SK-N-SH (cell line): ENCODE data around the gene UTS2. TPM values are rescaled to one million over a fixed set of nuclear protein-coding genes. Genes with fewer than 3 reads are reported as not detected.

Experiments used
- CTCF ChIA-PET: fragments of 300-600, 350-600 bp; formaldehyde crosslinking; extraction: SDS; loops from one replicate; lab custom pipeline; 2021; lab: Yijun Ruan, JAX
- POLR2A ChIA-PET: fragments of 350-600 bp; sonication (Branson Sonifier 250); formaldehyde crosslinking; extraction: SDS; loops from one replicate; lab custom pipeline; 2020; ENCODE audit warnings: antibody characterized with exemption, inconsistent platforms; lab: Yijun Ruan, JAX
- DNase-seq: peaks from one replicate; pipeline ENCODE4 v3.0.0; 2012
- H2AFZ ChIP-seq: fragments of 200-600 bp; sonication (generic); 2 replicates; pipeline ENCODE4 v1.8.1; 2016; ENCODE audit warnings: antibody characterized with exemption, mild to moderate bottlenecking, low read depth
- H3F3A ChIP-seq: fragments of 200-600 bp; sonication (generic); replicated peaks from 2 replicates; pipeline ENCODE3; 2016; ENCODE audit warnings: antibody characterized with exemption, mild to moderate bottlenecking; ENCODE audit not compliant: insufficient read depth
- H3K27ac ChIP-seq, 2 experiments: fragments of 200-500 bp in 1 of 2; fragments of 200-600 bp in 1 of 2; sonication (Bioruptor generic) in 1 of 2; sonication (generic), shearing (Covaris generic) in 1 of 2; 2 replicates each; pipeline versions ENCODE4 v1.5.1 to v1.6.1; 2014 to 2016; ENCODE audit warnings: low read depth in 2 of 2, inconsistent platforms in 1 of 2, low read length in 1 of 2, mild to moderate bottlenecking in 1 of 2, mixed read lengths in 1 of 2
- H3K27me3 ChIP-seq: fragments of 200-600 bp; sonication (generic), shearing (Covaris generic); 2 replicates; pipeline ENCODE4 v1.6.1; 2016; ENCODE audit warnings: mixed run types; ENCODE audit not compliant: insufficient read depth
- H3K36me3 ChIP-seq, 2 experiments: fragments of 200-500 bp in 1 of 2; fragments of 200-600 bp in 1 of 2; sonication (Bioruptor generic) in 1 of 2; sonication (generic) in 1 of 2; replicated peaks in 1 of 2; 2 replicates each; pipeline versions ENCODE3 to v1.5.1; 2014 to 2016; ENCODE audit warnings: low read length in 1 of 2, mild to moderate bottlenecking in 1 of 2; ENCODE audit not compliant: insufficient read depth in 2 of 2, control insufficient read depth in 1 of 2
- H3K4me1 ChIP-seq, 2 experiments: fragments of 200-500 bp in 1 of 2; fragments of 200-600 bp in 1 of 2; sonication (Bioruptor generic) in 1 of 2; sonication (generic), shearing (Covaris generic) in 1 of 2; 2 replicates each; pipeline versions ENCODE4 v1.5.1 to v1.6.1; 2014 to 2016; ENCODE audit warnings: low read depth in 1 of 2, low read length in 1 of 2, mixed run types in 1 of 2; ENCODE audit not compliant: insufficient read depth in 2 of 2, control insufficient read depth in 1 of 2
- H3K4me2 ChIP-seq: fragments of 200-600 bp; sonication (generic), shearing (Covaris generic); 2 replicates; pipeline ENCODE4 v1.6.1; 2017; ENCODE audit warnings: mixed run types
- H3K4me3 ChIP-seq, 2 experiments: fragments of 200-500 bp in 1 of 2; fragments of 200-600 bp in 1 of 2; sonication (Bioruptor generic) in 1 of 2; sonication (generic), shearing (Covaris generic) in 1 of 2; 2 replicates each; pipeline versions ENCODE4 v1.5.1 to v1.8.1; 2014 to 2016; ENCODE audit warnings: low read depth in 2 of 2, inconsistent platforms in 1 of 2, low read length in 1 of 2, mild to moderate bottlenecking in 1 of 2, mixed read lengths in 1 of 2, moderate library complexity in 1 of 2
- H3K79me2 ChIP-seq: fragments of 200-600 bp; sonication (generic); 2 replicates; pipeline ENCODE4 v1.8.1; 2017; ENCODE audit warnings: mild to moderate bottlenecking; ENCODE audit not compliant: insufficient read depth
- H3K9ac ChIP-seq: fragments of 200-600 bp; sonication (generic); 2 replicates; pipeline ENCODE4 v1.6.1; 2017; ENCODE audit warnings: mixed run types
- H3K9me2 ChIP-seq: fragments of 200-600 bp; sonication (generic); 2 replicates; pipeline ENCODE4 v1.6.1; 2017; ENCODE audit warnings: mixed run types
- H3K9me3 ChIP-seq: fragments of 200-600 bp; sonication (generic); 2 replicates; pipeline ENCODE4 v1.6.1; 2017; ENCODE audit warnings: mixed run types, mild to moderate bottlenecking, moderate library complexity
- H4K20me1 ChIP-seq: fragments of 200-600 bp; sonication (generic); 2 replicates; pipeline ENCODE4 v1.6.1; 2017; ENCODE audit warnings: mild to moderate bottlenecking, mixed run types; ENCODE audit not compliant: insufficient read depth
- EP300 ChIP-seq, 2 experiments: IDR thresholded peaks; 2 replicates each; pipeline versions ENCODE4 v1.4.0 to v1.6.1; 2012; ENCODE audit warnings: borderline replicate concordance in 1 of 2, low read depth in 1 of 2, low read length in 1 of 2
- FOSL2 ChIP-seq: IDR thresholded peaks from 2 replicates; pipeline ENCODE4 v1.4.0; 2012; ENCODE audit warnings: low read depth, mild to moderate bottlenecking, moderate library complexity, borderline replicate concordance
- JUND ChIP-seq: IDR thresholded peaks from 2 replicates; pipeline ENCODE4 v1.4.0; 2012
- NRF1 ChIP-seq: IDR thresholded peaks from 2 replicates; pipeline ENCODE4 v1.6.1; 2012; ENCODE audit warnings: low read depth, mild to moderate bottlenecking, low read length
- RCOR1 ChIP-seq: fragments of 150-350 bp; IDR thresholded peaks from 2 replicates; pipeline ENCODE4 v1.6.1; 2017; ENCODE audit warnings: antibody characterized with exemption, low read length
- RXRA ChIP-seq: IDR thresholded peaks from 2 replicates; pipeline ENCODE4 v1.4.0; 2012; ENCODE audit warnings: low read depth, mild to moderate bottlenecking, borderline replicate concordance
- TAF1 ChIP-seq: IDR thresholded peaks from 2 replicates; pipeline ENCODE4 v1.6.1; 2012; ENCODE audit warnings: low read depth, mild to moderate bottlenecking, low read length, moderate library complexity, borderline replicate concordance
- TEAD4 ChIP-seq: IDR thresholded peaks from 2 replicates; pipeline ENCODE4 v1.4.0; 2012; ENCODE audit warnings: mild to moderate bottlenecking, borderline replicate concordance; ENCODE audit not compliant: insufficient read depth
- WGBS: methylation state at CpG from one replicate; pipeline ENCODE4 v1.1.6; 2017; ENCODE audit warnings: low lambda C conversion rate; 5-methylcytosine and 5-hydroxymethylcytosine counted together
- polyA plus RNA-seq, 3 experiments: library from polyadenylated mRNA; depleted of rRNA; stranded (reverse); fragments of >200 nt; gene quantifications; 2 replicates each; pipeline ENCODE4 v1.2.3, GENCODE V29; 2012
- TF ChIP-seq, protein P1 (sequence below): IDR thresholded peaks from 2 replicates; pipeline ENCODE4 v1.4.0; 2012; ENCODE audit warnings: low read depth, borderline replicate concordance
- TF ChIP-seq, protein P2 (sequence below): IDR thresholded peaks from 2 replicates; pipeline ENCODE4; 2012

Gene UTS2
- polyA plus RNA-seq, 1 of the 3 experiments (the other 2 are of a cell fraction), result 0.13 TPM

DNA sequence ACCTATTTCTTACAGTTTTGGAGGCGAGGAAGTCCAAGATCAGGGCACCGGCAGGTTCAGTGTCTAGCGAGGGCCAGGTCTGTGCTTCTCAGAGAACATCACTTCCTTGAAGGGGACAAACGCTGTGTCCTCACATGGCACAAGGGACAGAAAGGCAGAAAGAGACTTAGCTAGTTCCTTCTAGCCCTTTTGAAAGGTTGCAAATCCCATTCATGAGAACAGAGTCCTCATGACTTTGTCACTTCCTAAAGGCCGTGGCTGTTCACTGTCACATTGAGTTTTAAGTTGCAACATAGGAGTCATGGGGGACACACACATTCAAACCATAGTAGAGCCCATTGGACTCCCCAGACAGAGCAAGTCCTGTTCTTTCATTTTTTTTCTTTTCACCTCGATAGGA lies 41.4 kb downstream of the UTS2 start (continued):
- TF ChIP-seq, protein P1, sequence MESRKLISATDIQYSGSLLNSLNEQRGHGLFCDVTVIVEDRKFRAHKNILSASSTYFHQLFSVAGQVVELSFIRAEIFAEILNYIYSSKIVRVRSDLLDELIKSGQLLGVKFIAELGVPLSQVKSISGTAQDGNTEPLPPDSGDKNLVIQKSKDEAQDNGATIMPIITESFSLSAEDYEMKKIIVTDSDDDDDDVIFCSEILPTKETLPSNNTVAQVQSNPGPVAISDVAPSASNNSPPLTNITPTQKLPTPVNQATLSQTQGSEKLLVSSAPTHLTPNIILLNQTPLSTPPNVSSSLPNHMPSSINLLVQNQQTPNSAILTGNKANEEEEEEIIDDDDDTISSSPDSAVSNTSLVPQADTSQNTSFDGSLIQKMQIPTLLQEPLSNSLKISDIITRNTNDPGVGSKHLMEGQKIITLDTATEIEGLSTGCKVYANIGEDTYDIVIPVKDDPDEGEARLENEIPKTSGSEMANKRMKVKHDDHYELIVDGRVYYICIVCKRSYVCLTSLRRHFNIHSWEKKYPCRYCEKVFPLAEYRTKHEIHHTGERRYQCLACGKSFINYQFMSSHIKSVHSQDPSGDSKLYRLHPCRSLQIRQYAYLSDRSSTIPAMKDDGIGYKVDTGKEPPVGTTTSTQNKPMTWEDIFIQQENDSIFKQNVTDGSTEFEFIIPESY, result no peak
- no peak for TF ChIP-seq RCOR1
- TF ChIP-seq TEAD4, result no peak
- TF ChIP-seq NRF1, result no peak

DNA sequence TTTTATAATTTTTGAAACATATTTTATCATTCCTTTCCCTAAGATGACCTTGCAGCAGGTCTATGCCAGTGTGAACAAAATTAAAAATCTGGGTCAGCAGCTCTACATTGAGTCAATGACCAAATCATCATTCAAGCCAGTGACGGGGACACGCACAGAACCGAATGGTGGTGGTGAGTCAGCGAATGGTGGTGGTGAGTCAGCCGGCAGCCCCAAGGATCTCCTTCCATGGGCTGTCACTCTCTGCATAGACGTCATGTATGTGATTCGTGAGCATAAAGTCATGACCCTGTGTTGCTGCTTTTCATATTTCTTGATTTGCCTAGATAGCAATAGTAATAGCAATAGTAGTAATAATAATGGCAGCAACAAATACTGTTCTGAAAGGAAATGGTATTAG lies 42.5 kb downstream of the UTS2 start:
- DNase-seq, result no peak
- WGBS, result 39% methylated on average over 7 of the region's 7 CpGs
- Histone ChIP-seq H3K27ac (peak overlapping the region in 1 of 2 experiments; percentile 26; a peak in 1 of 4 replicates), H3K4me1 (no peaks in the 10 kb centered on the region), H3K4me3 (no peak overlapping the region), H3K27me3 (no peaks in the 10 kb centered on the region), H3K79me2 (no peaks in the 10 kb centered on the region), H3K9me3 (0 out of 2 replicates have a peak, but pooled peaks cover 11% of the 10 kb centered on the region), H3K9ac (no peak overlapping the region), H3K36me3 (peaks cover 47 to 67% of the 10 kb centered on the region in 2 experiments), H3F3A (peaks cover 15% of the 10 kb centered on the region), H2AFZ (no peak overlapping the region), H4K20me1 (no peaks in the 10 kb centered on the region), H3K4me2 (no peak overlapping the region), H3K9me2 (no peaks in the 10 kb centered on the region)
- ChIA-PET POLR2A (no interaction called here), CTCF (no interaction called here)
- TF ChIP-seq EP300 (IDR thresholded peaks at IDR 0.05; ENCODE audit: borderline replicate concordance in 1 of 2, low read depth in 1 of 2, low read length in 1 of 2) (no peak), FOSL2 (peak; percentile 94), JUND (peak; percentile 73), RXRA (peak; percentile 37; the same call in 1 of the 2 replicates), TAF1 (no peak)
- TF ChIP-seq, protein P2, sequence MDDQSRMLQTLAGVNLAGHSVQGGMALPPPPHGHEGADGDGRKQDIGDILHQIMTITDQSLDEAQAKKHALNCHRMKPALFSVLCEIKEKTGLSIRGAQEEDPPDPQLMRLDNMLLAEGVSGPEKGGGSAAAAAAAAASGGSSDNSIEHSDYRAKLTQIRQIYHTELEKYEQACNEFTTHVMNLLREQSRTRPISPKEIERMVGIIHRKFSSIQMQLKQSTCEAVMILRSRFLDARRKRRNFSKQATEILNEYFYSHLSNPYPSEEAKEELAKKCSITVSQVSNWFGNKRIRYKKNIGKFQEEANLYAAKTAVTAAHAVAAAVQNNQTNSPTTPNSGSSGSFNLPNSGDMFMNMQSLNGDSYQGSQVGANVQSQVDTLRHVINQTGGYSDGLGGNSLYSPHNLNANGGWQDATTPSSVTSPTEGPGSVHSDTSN, result peak; percentile 68

DNA sequence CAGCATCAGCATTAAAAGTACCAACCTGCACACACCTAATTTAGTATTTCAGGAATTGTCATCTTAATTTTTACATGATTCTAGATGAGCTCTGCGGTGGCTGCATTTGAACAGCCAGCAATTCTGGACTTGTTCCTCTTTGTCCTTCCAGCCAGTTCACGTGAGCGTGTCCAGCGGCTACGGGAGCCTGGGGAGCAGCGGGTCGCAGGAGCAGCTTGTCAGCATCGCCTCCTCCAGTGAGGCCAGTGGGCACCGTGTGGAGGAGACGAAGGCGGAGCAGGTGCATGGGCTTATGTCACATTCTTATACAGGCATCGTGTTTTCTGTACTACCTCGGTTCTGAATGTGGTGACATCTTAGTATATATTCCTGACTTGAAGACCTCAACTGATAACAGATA lies 43.1 kb downstream of the UTS2 start:
- no peaks in the 10 kb centered on the region for H3K27me3 ChIP-seq
- peaks cover 15% of the 10 kb centered on the region for H3F3A ChIP-seq
- POLR2A ChIA-PET, result no interaction called here
- no peaks in the 10 kb centered on the region for H3K79me2 ChIP-seq
- no peak overlapping the region for H3K4me3 ChIP-seq
- CTCF ChIA-PET, result no interaction called here
- no peak overlapping the region for H3K9ac ChIP-seq
- no peak overlapping the region for H2AFZ ChIP-seq
- no peak for DNase-seq
- WGBS, result 93% methylated on average over 13 of the region's 13 CpGs
- H3K4me2 ChIP-seq, result no peak overlapping the region
- H3K4me1 ChIP-seq, result no peaks in the 10 kb centered on the region
- peaks cover 52 to 73% of the 10 kb centered on the region in 2 experiments for H3K36me3 ChIP-seq
- H3K9me2 ChIP-seq, result no peaks in the 10 kb centered on the region
- H4K20me1 ChIP-seq, result no peaks in the 10 kb centered on the region
- no peak for TF ChIP-seq JUND
- TF ChIP-seq, protein P2, result no peak
- H3K27ac ChIP-seq, result peak overlapping the region in 1 of 2 experiments; percentile 26; a peak in 1 of 4 replicates
- 0 out of 2 replicates have a peak, but pooled peaks cover 11% of the 10 kb centered on the region for H3K9me3 ChIP-seq
